ENCODE results near the gene ZNF232.
"Not testable (repeated sequence)": the region's sequence is repeated elsewhere in the genome, so short reads cannot be mapped to it uniquely, and the experiment has no call there.

Gene ZNF232

DNA sequence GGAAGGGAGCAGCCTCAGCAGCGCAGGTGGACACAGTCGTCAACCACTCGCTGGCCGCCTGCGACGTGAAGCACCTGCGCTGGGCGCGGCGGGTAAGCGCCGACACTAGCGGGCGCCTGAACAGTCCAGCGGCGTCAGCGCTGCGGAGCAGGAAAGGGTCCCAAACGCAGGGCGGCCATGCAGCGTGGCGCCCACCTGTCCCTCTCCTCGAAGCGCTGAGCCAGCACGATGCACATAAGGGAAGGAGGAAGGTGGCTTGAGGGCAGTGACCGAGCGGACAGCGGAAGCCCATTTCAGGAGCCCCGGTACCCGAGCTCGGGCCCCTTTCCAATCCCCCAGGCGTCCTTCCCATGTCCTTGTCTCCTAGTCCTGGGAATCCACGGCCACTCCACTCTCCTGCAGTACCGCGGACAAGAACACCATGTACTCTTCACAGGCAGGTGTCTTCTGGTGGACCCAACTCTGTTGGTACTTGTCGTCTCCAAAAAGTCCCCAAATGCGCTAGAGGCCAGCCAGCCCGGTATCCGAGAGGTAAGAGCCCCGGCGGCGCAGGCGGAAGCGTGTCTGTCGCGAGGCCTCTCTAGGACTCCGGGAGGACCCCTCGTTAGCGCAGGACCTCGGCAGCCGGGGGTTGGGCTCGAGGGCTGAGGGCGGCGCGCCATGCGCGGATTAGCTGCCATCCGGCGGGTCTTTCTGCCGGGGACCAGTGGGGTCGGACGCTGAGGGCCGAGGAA is 14.4 kb downstream of the ZNF232 start:
- no peak for DNase-seq (ENCODE audit: low spot score in 2 of 2)
- Histone ChIP-seq H3K9me3 (peaks cover 28% of the 10 kb centered on the region), H3K4me1 (no peaks in the 10 kb centered on the region), H3K4me3 (no peak overlapping the region), H3K36me3 (replicated peaks) (no peaks in the 10 kb centered on the region), H3K27me3 (ENCODE audit: low read depth) (no peaks in the 10 kb centered on the region)
- in situ Hi-C loops (cut with MboI; ENCODE audit: low sequenced_read_pairs) = no loop called here

DNA sequence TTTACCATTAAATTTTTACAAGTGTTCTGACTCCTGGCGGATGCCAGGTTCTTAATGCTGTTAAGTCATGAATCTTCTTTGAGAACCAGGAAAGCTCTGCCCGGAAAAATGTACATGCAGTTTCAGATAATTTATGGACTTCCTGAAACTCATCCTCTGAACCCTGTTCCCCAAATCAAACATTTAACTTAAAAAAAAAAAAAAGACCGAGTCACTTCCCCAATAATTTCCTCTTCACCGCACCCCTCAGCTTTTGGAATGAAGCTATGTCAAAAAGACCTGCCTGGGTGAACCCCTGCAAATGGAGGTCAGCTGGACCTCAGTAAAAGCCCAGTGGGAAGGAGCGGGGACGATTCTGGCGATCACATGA is 15.0 kb downstream of the ZNF232 start:
- Histone ChIP-seq H3K36me3 (replicated peaks) (no peaks in the 10 kb centered on the region), H3K4me1 (no peaks in the 10 kb centered on the region), H3K4me3 (no peak overlapping the region), H3K27me3 (ENCODE audit: low read depth) (no peaks in the 10 kb centered on the region), H3K9me3 (peaks cover 34% of the 10 kb centered on the region)
- DNase-seq (ENCODE audit: low spot score in 2 of 2) = no peak
- in situ Hi-C loops (cut with MboI; ENCODE audit: low sequenced_read_pairs) = no loop called here

DNA sequence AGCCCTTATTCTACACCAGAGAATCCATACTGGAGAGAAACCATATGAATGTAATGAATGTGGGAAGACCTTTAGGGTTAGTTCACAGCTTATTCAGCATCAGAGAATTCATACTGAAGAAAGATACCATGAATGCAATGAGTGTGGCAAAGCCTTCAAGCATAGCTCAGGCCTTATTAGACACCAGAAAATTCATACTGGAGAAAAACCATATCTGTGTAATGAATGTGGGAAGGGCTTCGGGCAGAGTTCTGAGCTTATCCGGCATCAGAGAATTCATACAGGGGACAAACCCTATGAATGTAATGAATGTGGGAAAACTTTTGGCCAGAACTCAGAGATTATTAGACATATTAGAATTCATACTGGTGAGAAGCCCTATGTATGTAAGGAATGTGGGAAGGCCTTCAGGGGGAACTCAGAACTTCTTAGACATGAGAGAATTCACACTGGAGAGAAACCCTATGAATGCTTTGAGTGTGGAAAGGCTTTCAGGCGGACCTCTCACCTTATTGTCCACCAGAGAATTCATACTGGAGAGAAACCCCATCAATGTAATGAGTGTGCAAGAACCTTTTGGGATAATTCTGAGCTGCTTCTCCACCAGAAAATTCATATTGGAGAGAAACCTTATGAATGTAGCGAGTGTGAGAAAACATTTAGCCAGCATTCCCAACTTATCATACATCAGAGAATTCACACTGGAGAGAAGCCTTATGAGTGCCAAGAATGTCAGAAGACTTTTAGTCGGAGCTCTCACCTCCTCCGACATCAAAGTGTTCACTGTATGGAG is 19.3 kb downstream of the ZNF232 start:
- Histone ChIP-seq H3K36me3 (replicated peaks) (no peaks in the 10 kb centered on the region), H3K27me3 (ENCODE audit: low read depth) (no peaks in the 10 kb centered on the region), H3K4me1 (no peaks in the 10 kb centered on the region), H3K9me3 (peaks cover 48% of the 10 kb centered on the region), H3K4me3 (no peak overlapping the region)
- DNase-seq (ENCODE audit: low spot score in 2 of 2) = no peak
- in situ Hi-C loops (cut with MboI; ENCODE audit: low sequenced_read_pairs) = no loop called here

DNA sequence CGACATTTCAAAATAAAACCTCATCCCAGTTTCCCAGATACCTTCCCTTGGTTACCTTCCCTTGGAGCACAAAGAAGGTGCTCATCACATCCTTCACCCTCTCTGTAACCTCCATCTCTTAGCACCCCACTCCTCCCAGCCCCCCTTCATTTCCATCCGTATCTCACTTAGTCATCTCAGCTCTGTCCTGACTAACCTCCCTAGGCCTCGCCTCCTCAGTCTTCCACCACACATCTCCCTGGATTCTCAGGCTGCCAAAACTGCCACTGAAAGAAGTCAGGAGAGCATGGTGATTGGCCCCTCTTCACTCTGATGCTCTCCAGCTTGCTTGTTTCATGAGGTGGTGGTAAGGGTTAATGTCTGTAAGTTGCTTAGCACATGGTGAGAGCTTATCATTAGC is 31.1 kb downstream of the ZNF232 start:
- peaks cover 3% of the 10 kb centered on the region for H3K4me1 ChIP-seq
- H3K27me3 ChIP-seq (ENCODE audit: low read depth) = no peaks in the 10 kb centered on the region
- DNase-seq (ENCODE audit: low spot score in 2 of 2) = no peak
- H3K36me3 ChIP-seq (replicated peaks) = no peaks in the 10 kb centered on the region
- in situ Hi-C loops (cut with MboI; ENCODE audit: low sequenced_read_pairs) = no loop called here
- peaks cover 18% of the 10 kb centered on the region for H3K9me3 ChIP-seq
- no peak overlapping the region for H3K4me3 ChIP-seq

DNA sequence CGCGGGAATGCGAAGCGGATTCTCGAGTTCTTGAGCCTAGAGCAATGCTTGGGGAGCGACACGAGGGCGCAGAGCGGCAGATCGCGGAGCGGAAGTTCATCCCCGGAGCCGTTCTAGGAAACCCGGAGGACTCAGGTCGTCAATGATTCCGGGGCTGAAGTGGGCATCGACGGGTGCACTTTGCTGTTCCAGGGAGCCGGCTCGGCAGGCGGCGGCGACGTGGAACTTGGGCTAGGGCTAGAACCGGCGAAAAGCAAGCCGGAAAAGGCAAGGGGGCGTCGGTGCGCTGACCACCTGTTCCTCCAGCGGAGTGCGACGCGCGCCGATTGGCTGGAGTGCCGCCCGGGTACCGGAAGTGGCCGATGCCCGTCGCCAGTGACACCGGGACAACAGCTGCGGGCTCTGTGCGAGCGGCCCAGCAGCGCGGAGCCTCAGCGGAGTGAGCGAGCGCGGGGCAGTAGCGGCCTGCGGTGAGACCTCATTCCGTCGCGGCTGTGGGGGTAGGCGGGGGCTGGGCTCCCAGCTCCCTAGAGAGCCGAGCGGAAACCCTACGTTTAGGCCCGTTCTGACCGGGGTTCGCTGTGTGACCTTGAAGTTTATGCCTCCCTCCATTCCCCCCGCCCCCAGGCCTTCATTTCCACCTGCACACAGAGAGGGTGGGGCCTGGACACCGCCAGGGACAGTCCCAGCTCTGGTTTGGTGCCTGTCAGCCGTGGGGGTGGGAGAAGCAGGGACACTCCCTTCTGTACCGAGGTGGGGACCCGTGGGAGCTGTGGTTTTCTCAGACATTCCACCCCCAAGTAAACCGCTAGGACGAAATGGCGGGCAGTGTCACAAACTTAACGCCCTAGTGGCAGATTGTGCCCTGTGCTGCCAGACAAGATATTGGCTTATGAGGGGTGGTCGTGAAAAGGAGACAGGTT is 33.3 kb downstream of the ZNF232 start, which contains the start of gene ZFP3:
ZFP3 (plus strand) TSS at position 362 of the 923 bp plus-strand sequence. CDS start 13,038 bp downstream, outside the sequence.
- DNase-seq (ENCODE audit: low spot score in 2 of 2) = no peak

DNA sequence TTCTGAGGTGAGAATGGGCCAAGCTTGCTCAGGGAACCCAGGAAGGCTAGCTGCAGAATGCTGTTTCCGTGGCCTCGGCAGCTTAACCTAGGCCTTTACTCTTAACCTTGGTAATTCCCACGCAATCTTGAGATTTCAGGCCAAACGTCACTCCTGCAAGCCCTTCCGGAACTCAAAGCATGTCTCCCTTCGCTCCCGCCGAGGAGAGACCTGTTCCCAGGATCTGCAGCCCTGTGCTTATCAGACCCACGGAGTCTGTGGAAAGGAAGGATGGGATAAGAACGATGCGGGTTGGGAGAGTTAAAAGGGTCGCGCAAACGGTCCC is 33.9 kb downstream of the ZNF232 start:
- in situ Hi-C loops (cut with MboI; ENCODE audit: low sequenced_read_pairs) = no loop called here

More for the DNA sequence above, 33.3 kb downstream of the ZNF232 start, which contains the start of gene ZFP3:
- peaks cover 16% of the 10 kb centered on the region for H3K9me3 ChIP-seq
- H3K36me3 ChIP-seq (replicated peaks) = no peaks in the 10 kb centered on the region
- in situ Hi-C loops (cut with MboI; ENCODE audit: low sequenced_read_pairs) = no loop called here
- no peaks in the 10 kb centered on the region for H3K27me3 ChIP-seq (ENCODE audit: low read depth)
- peaks cover 13% of the 10 kb centered on the region for H3K4me1 ChIP-seq
- no peak within 1 kb of the TSS for H3K4me3 ChIP-seq

DNA sequence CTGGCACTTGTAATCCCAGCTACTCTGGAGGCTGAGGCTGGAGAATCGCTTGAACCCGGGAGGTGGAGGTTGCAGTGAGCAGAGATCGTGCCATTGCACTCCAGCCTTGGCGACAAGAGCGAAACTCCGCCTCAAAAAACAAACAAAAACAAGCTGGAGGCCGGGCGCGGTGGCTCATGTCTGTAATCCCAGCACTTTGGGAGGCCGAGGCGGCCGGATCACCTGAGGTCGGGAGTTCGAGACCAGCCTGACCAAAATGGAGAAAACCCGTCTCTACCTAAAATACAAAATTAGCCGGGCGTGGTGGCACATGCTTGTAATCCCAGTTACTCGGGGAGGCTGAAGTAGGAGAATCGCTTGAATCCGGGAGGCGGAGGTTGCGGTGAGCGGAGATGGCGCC is 34.4 kb downstream of the ZNF232 start:
- Histone ChIP-seq H3K4me1 (peaks cover 13% of the 10 kb centered on the region), H3K9me3 (peaks cover 16% of the 10 kb centered on the region)
- H3K4me3 ChIP-seq; H3K27me3 ChIP-seq (ENCODE audit: low read depth); in situ Hi-C loops (cut with MboI; ENCODE audit: low sequenced_read_pairs); H3K36me3 ChIP-seq (replicated peaks); DNase-seq (ENCODE audit: low spot score in 2 of 2): not testable (repeated sequence)

More for the DNA sequence above, 33.9 kb downstream of the ZNF232 start:
- peaks cover 13% of the 10 kb centered on the region for H3K4me1 ChIP-seq
- DNase-seq (ENCODE audit: low spot score in 2 of 2) = no peak
- no peak overlapping the region for H3K4me3 ChIP-seq
- no peaks in the 10 kb centered on the region for H3K27me3 ChIP-seq (ENCODE audit: low read depth)
- no peaks in the 10 kb centered on the region for H3K36me3 ChIP-seq (replicated peaks)
- peaks cover 16% of the 10 kb centered on the region for H3K9me3 ChIP-seq

DNA sequence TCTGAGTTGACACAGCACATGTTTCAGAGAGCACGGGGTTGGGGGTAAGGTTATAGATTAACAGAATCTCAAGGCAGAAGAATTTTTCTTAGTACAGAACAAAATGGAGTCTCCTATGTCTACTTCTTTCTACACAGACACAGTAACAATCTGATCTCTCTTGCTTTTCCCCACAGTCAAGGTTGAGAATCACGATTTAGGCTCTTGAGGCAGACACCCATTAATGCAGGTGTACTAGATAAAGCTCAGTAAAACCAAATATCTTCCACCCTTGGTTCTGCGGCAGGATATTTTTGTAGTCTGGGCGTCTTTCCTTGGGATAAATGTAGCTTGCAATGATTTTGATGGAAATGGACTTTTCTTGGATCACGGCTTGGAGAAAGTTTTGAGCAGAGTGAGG is 36.2 kb downstream of the ZNF232 start:
- in situ Hi-C loops (cut with MboI; ENCODE audit: low sequenced_read_pairs); H3K36me3 ChIP-seq (replicated peaks); DNase-seq (ENCODE audit: low spot score in 2 of 2); H3K4me3 ChIP-seq; H3K27me3 ChIP-seq (ENCODE audit: low read depth): not testable (repeated sequence)
- Histone ChIP-seq H3K4me1 (peaks cover 13% of the 10 kb centered on the region), H3K9me3 (peaks cover 16% of the 10 kb centered on the region)

DNA sequence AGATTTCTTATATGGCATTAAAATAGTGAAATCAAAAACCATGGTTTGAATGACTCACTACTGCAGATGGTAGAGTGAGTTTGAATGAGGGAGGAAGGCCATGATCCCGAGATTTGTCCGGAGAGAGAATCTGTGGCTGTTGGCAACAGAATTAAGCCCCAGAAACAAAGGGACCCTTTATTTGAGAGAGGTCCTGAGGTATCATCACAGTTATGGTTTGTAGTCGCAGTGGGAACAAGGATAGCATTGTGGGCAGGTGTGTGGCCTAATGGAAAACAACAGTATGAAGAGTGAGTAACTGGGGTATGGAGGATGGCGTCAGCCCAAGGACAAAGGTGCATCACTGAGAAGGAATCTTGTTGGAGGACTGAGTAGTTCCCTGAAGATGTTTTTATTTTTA is 42.0 kb downstream of the ZNF232 start:
- Histone ChIP-seq H3K4me3 (no peak overlapping the region), H3K36me3 (replicated peaks) (no peaks in the 10 kb centered on the region), H3K9me3 (no peaks in the 10 kb centered on the region; the same call in 1 of the 2 replicates), H3K27me3 (ENCODE audit: low read depth) (no peaks in the 10 kb centered on the region), H3K4me1 (peaks cover 6% of the 10 kb centered on the region)
- in situ Hi-C loops (cut with MboI; ENCODE audit: low sequenced_read_pairs) = loop anchor here (10.0 kb wide), 1 partner anchor 155 kb away; no protein-coding TSS in a partner anchor
- no peak for DNase-seq (ENCODE audit: low spot score in 2 of 2)

DNA sequence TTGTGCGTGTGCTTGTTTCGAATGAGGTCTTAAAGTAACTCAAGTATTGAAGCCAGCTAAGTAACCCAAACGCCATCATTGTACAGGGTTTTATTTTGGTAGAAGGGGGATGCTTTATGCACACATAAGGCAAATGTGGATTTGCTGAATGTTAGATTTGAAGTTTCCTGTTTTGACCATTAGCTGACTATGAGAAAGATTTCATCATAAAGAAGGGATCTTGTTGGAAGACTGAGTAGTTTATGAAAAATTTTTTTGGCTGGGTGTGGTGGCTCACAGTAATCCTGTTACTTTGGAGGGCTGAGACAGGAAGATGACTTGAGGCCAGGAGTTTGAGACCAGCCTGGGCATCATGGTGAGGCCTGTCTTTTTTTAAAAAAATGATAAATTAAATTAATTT is 43.4 kb downstream of the ZNF232 start:
- Histone ChIP-seq H3K4me3 (no peak overlapping the region), H3K36me3 (replicated peaks) (no peaks in the 10 kb centered on the region), H3K9me3 (no peaks in the 10 kb centered on the region), H3K27me3 (ENCODE audit: low read depth) (no peaks in the 10 kb centered on the region), H3K4me1 (no peaks in the 10 kb centered on the region)
- in situ Hi-C loops (cut with MboI; ENCODE audit: low sequenced_read_pairs) = loop anchor here (10.0 kb wide), 1 partner anchor 153 kb away; no protein-coding TSS in a partner anchor
- no peak for DNase-seq (ENCODE audit: low spot score in 2 of 2)

DNA sequence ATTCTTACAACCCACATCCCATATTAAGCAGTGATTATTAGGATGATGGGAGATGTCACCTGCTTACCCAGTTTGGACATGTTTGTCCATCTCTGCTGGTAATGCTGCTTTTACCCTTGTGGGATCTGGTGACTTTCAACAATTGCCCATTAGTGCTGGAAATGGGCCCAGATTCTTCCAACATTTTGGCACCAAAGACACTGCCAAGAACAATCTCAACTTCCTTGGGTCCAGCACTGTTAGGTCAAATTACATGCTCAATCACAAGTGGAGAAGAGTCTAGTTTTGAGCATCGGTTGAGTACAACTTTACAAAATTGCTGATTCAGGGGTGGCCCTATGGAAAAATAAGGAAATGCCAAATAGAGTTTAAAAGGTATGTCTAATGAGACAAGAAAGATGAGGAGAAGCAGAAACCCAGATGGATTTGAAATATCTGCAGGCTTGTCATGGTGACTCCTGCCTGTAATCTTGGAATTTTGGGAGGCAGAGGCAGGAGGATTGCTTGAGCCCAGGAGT is 46.4 kb downstream of the ZNF232 start:
- DNase-seq (ENCODE audit: low spot score in 2 of 2) = no peak
- Histone ChIP-seq H3K27me3 (ENCODE audit: low read depth) (no peaks in the 10 kb centered on the region), H3K4me3 (no peak overlapping the region), H3K36me3 (replicated peaks) (no peaks in the 10 kb centered on the region), H3K4me1 (no peaks in the 10 kb centered on the region), H3K9me3 (no peaks in the 10 kb centered on the region)
- in situ Hi-C loops (cut with MboI; ENCODE audit: low sequenced_read_pairs) = loop anchor here (10.0 kb wide), 1 partner anchor 150 kb away; no protein-coding TSS in a partner anchor

All from HAP-1 (cell line).